Stimulated activated CD4-positive, alpha-beta T cell treated with anti-CD3 and anti-CD28 coated beads, Interleukin-2, amount 100 ng/mL, for 24 hours (primary cell): ENCODE results near the gene CR2.
"Not testable (repeated sequence)": the region's sequence is repeated elsewhere in the genome, so short reads cannot be mapped to it uniquely, and the experiment has no call there.

Experiments
- DNase-seq, 2 donors: peaks; one replicate each; pipeline ENCODE4 v3.0.0-alpha.2; 2020

The CR2 gene

DNA sequence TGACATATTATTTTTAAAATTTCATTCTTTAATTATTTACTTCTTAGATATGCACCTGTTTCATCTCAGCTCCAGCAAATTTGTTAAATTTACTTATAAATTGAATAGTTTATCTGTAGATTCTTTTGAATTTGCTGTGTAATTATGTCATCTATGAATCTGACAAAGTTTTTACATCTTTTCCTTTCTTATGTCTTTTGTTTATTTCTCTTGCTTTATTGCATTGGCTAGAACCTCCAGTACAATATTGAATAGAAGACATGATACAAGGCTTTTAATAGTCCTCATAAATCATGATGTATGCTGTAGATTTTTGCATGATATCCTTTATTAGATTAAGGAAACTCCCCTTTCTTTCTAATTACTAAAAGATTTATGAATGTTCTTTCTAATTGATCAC lies 62.6 kb downstream of the CR2 start:
- no peak for DNase-seq

DNA sequence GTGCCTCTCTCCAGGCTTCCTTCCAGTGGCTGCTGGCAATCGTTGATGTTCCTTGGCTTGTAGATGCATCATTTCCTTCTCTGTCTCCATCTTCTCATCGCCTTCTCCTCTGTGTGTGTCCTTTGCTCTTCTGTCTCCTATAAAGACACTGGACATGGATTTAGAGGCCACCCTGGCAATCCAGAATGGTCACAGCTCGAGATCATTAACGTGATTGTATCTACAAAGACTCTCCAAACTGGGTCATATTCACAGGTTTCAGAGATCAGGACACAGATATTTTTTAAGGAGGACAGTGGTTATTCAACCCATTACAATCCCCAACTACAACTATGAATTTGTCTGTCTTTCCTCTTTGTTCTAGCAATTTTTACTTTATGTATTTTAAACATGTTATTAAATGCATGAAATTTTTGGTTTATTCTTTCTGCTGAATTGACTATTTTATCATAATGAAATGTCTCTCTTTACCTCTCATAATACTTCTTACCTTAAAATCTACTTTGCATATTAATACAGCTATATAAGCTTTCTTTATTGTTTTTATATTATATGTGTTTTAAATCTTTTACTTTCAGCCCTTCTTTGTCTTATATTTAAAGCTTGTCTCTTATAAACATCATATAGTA lies 64.6 kb downstream of the CR2 start:
- no peak for DNase-seq

DNA sequence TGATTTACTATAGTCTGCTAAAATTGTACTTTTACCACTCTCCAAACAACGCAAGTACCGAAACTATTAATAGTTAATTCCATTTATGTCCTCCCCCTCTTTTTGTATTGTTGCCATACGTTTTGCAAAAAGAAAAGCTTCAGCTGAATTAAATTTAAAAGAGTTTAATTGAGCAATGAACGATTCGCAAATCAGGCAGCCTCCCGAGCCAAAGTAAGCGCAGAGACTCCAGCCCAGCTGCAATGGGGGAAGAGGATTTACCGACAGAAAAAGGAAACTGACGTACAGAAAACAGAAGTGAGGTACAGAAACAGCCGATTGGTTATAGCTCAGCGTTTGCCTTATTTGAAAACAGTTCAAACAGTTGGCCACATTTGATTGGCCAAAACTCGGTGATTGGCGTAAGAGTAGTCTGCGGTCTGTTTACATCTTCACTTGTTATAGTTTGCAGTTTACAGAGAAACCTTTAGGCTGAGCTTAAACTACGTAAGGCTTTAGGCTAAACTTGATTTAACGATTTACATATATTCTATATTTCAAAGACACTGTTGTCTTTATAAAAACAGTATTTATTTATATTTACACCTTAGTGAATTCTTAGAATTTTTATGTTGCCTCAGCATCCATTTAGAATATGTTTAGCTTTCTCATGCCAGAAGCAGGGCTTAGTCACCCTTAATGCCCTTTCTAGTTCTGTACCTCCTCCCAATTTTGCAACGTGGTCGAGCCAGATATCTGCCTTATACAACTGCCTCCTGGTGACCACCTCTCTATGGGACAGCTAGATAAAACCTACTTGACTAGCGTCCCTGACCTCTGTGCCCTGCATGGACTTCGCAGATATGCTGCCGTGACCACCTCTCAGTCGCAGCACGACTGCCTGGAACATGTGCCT lies 65.6 kb downstream of the CR2 start:
- no peak for DNase-seq

DNA sequence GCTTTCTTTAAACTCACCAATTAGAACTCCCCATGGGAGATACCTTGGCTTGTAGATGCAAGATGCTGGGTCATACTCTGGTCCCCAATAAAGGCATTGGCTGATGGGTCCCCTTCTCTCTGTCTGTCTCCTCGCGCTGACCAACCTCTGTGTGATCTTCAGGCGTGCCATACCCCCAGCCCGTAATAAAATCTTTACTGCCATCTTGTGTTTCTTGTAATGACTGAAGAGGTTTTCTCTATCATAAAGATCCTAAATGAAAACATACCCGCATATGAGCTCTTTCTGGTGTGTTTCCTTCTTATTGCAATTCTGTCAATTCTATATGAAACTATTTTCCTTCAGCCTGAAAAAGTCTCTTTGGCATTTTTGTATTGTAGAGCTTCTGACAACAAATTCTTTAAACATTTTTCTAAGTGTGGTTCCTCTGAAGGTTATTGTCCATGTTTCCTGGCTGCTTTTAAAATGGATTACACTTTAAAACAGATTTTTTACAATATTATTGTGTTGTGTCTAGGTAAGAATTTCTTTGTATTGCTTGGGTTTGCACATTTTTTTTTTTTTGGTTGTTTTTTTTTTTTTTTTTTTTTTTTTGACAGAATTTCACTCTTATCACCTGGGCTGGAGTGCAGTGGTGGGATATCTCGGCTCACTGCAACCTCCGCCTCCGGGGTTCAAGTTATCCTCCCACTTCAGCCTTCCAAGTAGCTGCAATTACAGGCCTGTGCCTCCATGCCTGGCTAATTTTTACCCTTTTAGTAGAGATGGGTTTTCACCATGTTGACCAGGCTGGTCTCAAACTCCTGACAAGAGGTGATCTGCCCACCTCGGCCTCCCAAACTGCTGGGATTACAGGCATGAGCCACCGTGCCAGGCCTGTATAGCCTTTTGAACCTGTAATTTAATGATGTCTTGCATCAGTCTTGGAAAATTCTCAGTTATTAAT lies 66.5 kb downstream of the CR2 start:
- not testable (repeated sequence) for DNase-seq

DNA sequence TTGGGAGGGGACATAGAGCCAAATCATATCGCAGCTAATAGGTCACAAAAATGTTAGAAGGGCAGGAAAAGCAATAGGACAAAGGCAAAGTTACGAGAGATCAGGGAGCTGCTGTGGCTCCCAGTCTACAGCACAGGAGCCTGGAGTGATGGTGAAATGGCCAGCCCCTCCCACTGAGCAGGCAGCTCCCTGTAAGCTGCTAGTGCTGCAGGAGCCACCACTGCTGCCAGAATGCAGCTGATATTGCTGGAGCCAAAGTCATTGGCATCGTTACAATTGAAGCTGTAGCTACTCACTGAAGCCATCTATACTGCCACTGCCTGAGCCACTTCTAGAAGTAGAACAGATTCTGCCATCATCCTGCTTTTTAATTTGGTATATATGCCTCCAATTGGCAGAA lies 71.1 kb downstream of the CR2 start:
- DNase-seq: not testable (repeated sequence)

DNA sequence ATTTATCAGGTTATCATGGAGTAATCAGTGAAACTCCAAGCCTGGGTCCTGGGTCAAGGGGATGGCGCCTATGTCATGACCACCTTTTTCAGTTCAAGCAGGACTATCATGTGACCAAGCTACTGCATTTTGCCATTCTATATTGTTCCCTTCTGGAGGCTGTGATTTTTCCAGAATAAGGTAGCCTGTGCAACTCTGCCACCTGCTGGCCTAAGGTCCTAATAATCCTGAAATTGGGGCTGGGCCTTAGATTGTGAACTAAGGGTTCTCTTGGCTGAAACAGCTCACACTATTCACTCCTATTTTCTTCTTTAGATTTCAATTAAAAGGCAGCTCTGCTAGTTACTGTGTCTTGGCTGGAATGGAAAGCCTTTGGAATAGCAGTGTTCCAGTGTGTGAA lies 74.3 kb downstream of the CR2 start:
- not testable (repeated sequence) for DNase-seq

DNA sequence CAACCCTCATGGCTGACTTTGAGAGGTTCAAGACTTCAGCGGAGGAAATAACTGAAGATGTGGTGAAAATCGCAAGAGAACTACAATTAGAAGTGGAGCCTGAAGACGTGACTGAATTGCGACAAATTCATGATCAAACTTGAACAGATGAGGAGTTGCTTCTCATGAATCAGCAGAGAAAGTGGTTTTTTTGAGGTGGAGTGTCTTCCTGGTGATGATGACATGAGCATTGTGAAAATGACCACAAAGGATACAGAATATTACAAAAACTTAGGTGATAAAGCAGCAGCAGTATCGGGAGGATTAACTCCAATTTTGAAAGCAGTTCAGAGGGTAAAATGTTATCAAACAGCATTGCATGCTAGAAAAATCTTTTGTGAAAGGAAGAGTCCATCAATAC lies 82.1 kb downstream of the CR2 start:
- not testable (repeated sequence) for DNase-seq
